HS-5 (cell line): ENCODE results near the gene KCNQ5.

Source experiments
- DNase-seq: peaks from one replicate; pipeline ENCODE4 v3.0.0-alpha.2; 2012; ENCODE audit warnings: low read depth

Gene KCNQ5

GRCh38 chr6:73004231-73004630 lies 382.4 kb downstream of the KCNQ5 start:
- no peak for DNase-seq

- no peak for DNase-seq
Observed at GRCh38 chr6:73004861-73005260, 383.0 kb downstream of the KCNQ5 start.

- DNase-seq: no peak
Observed at GRCh38 chr6:73006146-73006545, 384.3 kb downstream of the KCNQ5 start.

GRCh38 chr6:73011945-73012344 lies 390.1 kb downstream of the KCNQ5 start:
- DNase-seq: no peak

GRCh38 chr6:73017476-73017875 lies 395.6 kb downstream of the KCNQ5 start:
- DNase-seq: no peak

- DNase-seq: no peak
Observed at GRCh38 chr6:73024598-73024997, 402.7 kb downstream of the KCNQ5 start.

GRCh38 chr6:73027691-73028090 lies 405.8 kb downstream of the KCNQ5 start:
- DNase-seq: no peak

GRCh38 chr6:73028124-73028766 lies 406.4 kb downstream of the KCNQ5 start:
- DNase-seq: no peak

GRCh38 chr6:73028893-73029450 lies 407.1 kb downstream of the KCNQ5 start:
- DNase-seq: no peak

- DNase-seq: no peak
Observed at GRCh38 chr6:73030257-73030656, 408.4 kb downstream of the KCNQ5 start.

GRCh38 chr6:73030791-73031782 lies 409.2 kb downstream of the KCNQ5 start:
- DNase-seq: no peak

GRCh38 chr6:73032586-73032985 lies 410.7 kb downstream of the KCNQ5 start:
- peak; percentile 50 for DNase-seq

- no peak for DNase-seq
Observed at GRCh38 chr6:73036689-73037088, 414.8 kb downstream of the KCNQ5 start.

- no peak for DNase-seq
Observed at GRCh38 chr6:73041051-73041450, 419.2 kb downstream of the KCNQ5 start.

- no peak for DNase-seq
Observed at GRCh38 chr6:73042892-73043291, 421.0 kb downstream of the KCNQ5 start.

- DNase-seq: no peak
Observed at GRCh38 chr6:73043446-73043845, 421.6 kb downstream of the KCNQ5 start.

GRCh38 chr6:73045609-73046008 lies 423.7 kb downstream of the KCNQ5 start:
- no peak for DNase-seq

- DNase-seq: no peak
Observed at GRCh38 chr6:73047801-73048200, 425.9 kb downstream of the KCNQ5 start.

GRCh38 chr6:73049971-73050594 lies 428.2 kb downstream of the KCNQ5 start:
- no peak for DNase-seq

- no peak for DNase-seq
Observed at GRCh38 chr6:73050706-73051105, 428.8 kb downstream of the KCNQ5 start.

- no peak for DNase-seq
Observed at GRCh38 chr6:73051147-73051546, 429.3 kb downstream of the KCNQ5 start.

GRCh38 chr6:73054958-73055357 lies 433.1 kb downstream of the KCNQ5 start:
- DNase-seq: no peak

- no peak for DNase-seq
Observed at GRCh38 chr6:73058736-73059135, 436.9 kb downstream of the KCNQ5 start.
